HL-60/S4 treated with retinoic acid at 250 ng/mL for 4 days and 3 days (cell line): Measurements from ENCODE around the gene DCANP1.

Source experiments
- in situ Hi-C: fragments of 300-500 bp; cut with MboI; formaldehyde crosslinking; loops from 2 replicates; pipeline ENCODE4 v1.7.0; 2022; ENCODE audit warnings: low sequenced_read_pairs

Gene DCANP1

DNA sequence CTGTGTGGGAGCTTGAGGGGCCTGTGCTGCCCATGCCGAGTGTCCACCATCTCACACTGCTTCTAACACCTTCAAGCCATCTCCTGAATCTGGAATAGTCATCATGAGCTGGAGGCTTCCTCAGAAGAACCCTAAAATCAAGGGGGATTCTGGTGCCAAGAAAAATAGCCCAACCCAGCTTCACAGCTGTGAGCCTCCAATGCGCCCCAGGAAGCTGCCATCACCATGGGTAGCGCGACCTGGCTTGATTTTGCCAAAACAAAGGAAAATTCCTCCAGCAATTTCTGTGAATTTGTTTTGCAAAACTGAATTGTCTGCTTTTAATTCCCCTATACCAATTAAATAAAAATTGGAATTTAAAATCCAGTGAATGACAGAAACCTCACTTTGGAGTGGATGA lies 11.2 kb upstream of the DCANP1 start:
- in situ Hi-C loops, result no loop called here

DNA sequence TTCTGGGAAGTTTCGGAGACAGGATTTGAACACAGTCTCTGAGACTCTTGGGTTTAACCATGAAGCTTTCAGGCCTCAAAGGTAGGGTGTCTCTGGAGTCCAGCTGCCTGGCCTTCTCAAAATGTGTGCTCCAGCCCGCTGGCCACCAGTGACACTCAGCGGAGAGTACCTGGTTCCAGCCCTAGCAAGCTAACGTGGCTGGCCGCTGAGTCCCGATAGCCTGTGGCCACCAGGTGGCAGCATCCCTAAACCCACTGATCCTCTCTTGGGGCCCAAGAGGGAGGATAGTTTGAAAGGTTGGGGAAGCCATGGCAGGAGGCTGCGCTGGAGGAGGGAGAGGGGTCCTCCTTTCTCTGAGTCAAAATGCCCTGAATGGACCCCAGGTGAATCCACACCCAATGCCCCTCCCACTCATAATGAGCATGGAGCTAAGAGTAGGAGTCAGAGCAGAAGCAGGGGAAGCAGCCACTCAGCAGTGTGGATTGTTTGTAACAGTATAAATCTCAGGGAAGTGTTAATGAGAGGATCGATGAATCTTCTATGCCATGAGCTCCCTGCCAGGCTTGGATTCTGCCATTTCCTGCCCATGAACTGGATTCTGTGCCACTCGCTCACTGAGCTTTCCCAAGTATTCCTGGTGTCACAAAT lies 10.4 kb upstream of the DCANP1 start:
- in situ Hi-C loops, result no loop called here

DNA sequence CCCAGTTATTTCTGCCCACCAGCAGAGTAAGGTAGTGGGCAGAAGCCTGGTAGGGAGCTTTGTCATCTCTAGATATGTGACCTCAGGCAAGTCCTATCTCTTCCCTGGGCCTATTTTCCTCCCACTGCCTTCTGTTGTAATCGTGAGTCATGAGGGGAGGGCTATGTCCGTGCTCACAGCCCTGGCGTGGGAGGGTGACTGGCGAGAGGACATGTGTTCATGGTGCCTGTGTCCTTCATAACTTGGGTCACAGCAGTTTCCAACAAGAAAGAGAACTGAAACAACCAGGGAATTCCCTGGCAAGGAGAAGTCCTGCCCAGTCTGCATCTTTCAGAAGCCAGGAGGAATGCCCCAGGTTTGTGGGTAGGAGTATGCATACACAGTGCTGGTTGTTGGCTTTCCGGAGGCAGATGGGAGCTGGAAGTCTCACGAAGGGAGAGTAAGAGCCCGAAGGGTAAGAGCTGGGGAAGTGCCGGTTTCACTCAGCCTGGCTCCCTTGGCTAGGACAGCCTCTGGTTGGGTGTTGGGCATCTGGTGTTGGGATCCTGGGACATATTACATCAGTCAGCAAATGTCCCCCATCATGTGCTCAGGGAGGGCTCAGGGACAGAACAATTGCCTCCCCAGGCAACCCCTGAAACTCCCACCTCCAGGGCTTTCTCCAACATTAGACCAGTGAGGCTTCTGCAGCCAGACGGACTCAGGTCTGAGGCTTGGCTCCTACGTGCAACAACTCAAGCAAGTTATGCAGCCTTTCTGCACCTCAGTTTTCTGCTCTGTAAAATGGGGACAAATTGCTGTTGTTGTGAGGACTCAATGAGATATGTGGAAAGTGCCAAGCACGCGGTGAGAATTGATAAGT lies 9.3 kb upstream of the DCANP1 start:
- in situ Hi-C loops, result no loop called here

DNA sequence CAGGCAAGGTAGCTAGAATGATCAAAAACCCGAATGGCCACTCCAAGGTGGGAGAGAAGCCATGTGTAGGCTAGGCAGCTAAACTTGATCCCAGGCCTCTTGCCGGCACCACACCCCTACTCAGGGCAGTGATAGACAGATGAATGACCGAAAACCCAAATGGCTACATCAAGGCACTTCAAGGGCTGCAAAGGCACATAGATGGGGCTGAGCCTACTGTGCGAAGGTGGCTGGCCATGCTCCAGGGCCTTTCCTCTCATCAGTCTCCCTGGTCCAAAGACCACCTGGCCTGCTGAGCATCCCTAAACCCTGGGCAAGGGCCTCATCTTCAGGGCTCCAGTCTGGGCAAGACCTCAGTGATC lies 8.7 kb upstream of the DCANP1 start:
- in situ Hi-C loops, result no loop called here

DNA sequence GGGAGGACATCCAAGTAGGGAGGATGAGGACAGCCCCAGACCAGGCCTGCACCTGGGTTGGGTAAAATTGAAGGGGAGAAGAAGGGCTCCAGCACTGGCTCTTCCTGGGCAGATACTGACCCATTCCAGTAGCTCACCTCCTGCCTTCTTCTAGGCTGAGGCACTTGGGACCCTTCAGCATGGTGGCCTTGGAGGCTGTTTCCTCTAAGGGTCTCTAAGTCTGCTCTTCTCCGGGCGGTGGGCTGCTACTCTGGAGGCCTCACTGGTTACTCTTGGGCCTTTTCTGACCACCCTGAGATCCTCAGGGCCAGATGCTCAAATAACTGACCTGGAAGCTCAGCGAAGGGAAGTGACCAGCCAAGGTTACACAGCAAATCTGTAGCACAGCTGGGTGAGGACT lies 7.8 kb upstream of the DCANP1 start:
- in situ Hi-C loops, result no loop called here

DNA sequence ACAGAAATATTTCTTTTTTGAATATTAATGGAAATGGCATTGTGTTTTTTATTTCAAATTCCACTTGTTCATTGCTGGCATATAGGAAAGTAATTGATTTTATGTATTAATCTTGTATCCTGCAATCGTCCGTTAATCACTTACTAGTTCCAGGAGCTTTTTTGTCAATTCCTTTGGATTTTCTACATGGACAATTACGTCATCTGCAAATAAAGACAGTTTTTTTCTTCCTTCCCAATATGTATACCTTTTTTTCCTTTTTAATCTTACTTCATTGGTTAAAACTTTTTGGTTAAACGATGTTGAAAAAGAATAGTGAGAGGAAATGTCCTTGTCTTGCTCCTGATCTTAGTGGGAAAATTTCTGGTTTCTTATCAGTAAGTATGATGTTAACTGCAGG lies 6.5 kb upstream of the DCANP1 start:
- in situ Hi-C loops, result no loop called here

DNA sequence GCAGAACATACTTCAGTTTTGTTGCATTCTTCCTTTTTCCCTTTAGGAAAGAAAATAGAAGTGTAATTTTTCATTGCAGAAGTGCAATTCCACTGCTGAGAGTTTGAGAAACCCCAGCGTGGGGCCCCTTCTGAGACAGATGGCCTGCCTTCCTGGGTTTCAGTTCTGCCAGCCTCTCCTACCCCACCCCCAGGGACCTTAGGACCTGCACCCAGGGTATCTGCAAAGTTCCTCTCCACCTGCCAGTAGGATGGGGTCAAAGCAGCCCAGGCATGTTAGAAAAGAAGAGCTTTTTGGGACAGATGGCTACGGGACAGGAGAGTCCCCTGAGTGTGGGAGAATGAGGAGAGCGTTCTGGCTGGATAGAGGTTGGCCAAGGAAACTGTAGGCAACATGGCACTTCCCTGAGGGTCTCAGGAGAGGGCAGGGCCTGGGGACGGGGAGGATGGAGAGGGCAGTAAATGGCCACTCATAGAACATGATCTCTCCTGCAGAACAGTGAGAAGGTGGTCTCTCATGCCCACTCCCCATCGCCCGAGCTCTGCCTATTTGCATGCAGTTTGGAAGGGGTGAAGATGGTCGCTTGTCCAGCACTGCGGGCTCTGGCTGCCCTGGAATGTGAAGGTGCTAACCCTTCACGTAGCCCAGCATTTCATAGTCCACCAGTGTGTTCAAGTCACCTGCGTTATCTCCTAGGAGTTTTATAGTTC lies 5.3 kb upstream of the DCANP1 start, which contains the start of gene TIFAB:
Gene TIFAB (minus strand): TSS at position 31 of the 710 bp plus-strand sequence. CDS start 2,412 bp downstream, outside the sequence.
- in situ Hi-C loops, result no loop called here

DNA sequence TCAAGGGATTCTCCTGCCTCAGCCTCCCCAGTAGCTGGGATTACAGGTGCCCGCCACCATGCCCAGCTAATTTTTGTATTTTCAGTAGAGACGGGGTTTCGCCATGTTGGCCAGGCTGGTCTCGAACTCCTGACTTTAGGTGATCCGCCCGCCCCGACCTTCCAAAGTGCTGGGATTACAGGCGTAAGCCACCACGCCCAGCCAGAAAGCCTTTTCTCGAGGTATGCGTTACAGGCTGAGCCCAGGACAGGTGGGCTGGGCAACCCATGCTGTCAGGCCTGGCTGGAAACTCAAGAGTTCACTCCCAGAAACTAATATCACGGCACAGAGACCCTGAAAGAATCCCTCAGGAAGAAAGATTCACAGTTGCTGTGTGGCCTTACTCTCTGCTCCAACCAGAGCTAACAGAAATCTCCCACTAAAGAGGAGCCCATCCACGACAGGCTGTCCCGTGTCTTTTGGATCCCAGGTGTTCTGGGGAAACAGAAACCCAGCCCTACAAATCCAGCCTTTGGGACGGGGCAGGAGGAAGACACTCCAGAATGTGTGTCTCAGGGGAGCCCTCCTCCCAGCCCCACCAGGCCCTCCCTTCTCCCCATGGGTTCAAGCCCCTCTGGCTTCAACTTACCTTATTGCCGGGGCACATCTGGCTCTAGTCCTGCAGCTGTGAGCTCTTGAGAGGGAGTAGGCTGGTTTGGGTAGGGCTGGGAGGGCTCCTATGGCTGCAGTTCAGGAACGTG lies 4.6 kb upstream of the DCANP1 start:
- in situ Hi-C loops, result no loop called here

DNA sequence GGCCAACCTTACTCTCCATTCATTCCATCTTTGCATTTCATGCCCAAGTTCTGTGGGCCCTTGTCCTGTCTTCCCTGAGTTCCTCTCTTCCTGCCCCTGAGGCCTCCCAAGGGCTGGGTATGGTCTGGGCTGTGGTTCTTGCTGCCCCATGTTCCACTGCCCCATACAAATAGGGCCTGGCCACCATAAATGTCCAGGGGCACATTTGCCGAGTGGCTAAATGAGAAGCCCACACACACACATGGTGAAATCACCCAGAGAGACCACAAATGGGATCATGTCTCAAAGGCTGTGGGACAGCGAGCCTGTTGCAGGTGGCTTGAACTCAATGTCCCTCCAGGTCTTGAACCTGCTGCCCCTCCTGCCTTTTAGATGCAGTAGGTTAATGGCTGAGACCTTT lies 3.8 kb upstream of the DCANP1 start:
- in situ Hi-C loops, result no loop called here

DNA sequence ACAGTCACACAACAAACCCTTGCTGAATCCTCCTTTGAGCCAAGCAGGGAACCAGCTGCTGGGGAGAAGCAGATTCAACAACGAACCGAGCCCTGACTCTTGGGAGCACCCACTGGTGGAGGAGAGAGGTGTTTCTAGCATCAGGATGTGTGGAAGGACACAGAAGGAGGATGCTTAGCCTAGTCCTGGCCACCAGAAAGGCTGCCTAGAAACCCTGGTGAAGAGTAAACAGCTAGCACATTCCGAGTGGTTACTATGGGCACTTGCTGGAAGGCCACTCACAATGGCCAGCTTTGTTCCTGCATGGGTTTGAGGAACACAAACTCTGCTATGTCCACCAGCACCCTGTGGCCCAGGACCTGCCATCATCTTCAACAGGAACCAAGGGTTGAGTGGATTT lies 3.2 kb upstream of the DCANP1 start:
- in situ Hi-C loops, result no loop called here

DNA sequence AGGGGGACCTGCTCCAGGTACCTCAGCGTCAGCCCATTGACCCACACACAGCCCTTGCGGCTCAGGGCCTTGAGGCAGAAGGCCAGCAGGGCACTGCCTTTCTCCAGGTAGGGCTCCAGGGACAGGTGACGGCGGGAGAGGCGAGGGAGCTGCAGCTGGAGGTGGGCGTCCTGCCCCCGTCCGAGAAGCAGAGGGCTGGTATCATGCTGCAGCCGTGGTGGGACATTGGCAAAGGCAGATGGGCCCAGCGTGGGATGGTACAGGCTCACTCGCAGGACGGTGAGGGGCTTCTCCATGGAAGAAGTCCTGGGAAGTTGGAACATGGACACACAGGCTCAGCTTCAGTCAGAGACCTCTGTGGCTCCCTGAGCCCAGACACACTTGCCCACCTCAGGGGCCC lies 2.5 kb upstream of the DCANP1 start:
- in situ Hi-C loops, result no loop called here

DNA sequence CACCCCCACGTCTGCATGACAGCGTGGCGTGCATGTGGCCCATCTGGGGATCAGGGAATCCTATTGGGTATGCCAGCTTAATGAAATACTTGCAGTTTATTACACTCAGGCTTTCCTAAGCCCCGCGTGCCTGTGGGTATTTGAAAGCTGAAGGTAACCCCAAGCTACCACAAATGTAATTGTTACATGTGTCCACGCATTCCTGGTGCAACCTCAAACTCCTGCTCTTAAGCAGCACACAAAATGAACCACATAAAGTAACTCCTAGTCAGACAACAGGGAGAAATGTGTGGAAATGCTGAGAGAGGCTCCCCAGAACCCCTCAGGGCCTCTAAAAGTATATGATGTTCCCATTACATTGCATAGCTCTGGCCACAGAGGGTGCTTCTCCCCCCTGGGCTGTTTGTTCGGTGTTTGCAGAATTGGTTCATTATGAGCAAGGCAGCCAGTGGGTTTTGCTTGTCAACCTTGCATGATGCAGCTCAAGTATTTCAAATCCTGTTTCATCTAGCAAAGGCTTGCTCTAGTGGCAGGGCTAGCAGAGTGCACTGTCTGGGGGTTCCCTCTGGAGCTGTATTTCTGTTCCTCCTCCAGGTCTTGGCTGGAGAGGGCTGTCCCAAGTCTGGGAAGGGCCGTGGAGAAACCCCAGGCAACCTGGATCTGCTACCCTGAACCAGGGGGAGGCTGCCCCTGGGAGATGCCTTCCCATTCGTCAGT lies 1.8 kb upstream of the DCANP1 start:
- in situ Hi-C loops, result no loop called here

DNA sequence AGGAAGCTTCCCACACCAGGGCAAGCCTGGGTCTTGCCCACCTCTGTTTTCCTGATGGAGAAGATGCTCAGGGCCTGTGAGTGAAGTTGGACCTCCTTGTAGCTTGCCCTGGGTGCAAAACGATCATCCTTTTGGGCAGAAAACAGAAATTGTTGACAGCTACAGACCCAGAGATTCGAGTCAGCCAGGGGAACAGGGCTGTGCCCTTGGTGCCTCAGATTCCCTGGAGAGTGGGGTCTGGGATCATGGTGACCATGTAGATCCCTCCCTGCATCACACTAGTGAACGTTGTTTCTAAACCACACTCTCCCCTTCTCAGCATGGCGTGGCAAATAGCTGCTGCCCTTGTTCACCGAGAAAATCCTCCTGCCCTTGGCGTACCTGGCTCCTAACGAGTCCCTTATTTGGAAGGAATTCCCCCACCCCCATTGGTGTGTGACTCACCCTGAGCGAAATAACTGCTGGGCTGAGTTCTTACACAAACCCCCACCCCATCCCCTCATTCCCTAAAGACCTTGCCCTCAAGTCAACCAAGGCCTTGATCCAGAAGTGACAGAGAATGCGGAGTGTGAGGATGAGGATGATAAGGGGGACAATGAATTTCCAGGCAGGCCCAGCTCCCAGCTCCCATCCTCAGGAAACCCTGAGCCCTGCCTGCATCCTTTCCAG lies 1.1 kb upstream of the DCANP1 start:
- in situ Hi-C loops, result no loop called here

DNA sequence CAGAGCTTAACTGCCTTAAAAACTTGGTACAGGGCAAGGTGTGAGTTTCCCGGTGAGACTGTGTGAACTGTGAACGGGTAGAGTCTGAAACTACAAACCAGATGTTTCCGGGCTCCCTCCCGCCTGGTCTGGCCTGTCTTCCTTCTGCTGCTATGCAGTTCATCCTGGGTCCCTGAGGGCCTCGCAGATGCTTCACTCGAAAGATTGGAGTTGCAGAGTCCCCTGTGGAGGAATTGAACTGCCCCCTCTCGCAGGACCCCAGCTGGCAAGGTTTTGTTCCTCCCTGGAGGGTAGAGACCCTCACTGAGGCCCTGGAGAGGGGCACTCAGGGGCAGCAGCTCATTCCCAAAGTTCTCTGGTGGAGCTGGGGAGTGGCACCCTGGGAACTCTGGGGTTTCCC lies 533 bp downstream of the DCANP1 start:
- in situ Hi-C loops, result no loop called here

DNA sequence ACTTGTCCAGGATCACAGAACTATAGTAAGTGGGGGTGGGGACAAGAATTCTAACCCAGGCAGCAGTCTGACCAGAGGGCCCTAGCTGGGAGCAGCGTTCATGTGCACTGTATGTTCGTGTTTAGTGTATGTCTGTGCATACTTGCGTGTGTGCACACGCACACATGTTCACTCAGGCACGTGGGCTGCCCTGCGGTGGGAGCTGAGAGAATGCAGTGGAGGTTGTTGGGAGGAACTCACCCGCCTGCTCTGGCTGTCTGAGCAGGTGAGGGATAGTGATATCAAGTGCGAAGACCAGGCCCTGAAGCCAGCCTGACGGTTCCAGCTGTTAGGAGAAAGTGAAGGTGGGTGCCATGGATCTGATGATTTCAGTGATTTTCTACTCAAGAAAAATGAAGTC lies 942 bp downstream of the DCANP1 start:
- in situ Hi-C loops, result no loop called here

DNA sequence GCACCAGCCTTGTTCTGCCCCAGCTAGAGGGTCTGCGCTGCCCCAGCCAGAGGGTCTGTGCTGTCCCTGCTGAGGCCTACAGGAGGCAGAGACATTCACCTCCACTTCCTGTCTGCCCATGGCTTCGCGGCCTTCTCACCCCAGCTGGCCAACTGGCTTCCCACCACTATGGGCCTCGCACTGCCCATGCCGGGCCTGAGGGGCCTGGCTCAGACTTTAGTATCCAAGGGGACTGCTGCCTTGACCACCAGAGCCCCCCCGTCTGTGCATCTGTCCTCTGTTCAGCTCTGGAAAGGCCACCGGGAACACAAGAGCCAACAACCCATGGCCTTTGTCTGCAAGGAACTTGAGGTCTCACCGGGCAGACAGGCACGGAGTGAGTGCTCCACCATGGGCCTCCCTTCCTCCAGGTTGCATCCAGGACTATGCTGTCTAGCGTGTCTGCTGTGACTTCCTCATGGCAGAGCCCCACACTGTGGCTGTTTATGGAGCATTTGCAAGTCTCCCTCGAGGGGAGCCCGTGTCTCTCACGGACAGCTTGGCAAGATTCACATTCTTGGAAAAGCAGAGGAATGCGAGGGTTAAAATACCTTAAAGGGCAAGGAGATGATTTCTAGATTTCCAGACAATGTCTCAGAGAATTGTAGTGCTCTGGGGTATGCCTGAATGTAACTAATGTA lies 1.7 kb downstream of the DCANP1 start:
- in situ Hi-C loops, result no loop called here

DNA sequence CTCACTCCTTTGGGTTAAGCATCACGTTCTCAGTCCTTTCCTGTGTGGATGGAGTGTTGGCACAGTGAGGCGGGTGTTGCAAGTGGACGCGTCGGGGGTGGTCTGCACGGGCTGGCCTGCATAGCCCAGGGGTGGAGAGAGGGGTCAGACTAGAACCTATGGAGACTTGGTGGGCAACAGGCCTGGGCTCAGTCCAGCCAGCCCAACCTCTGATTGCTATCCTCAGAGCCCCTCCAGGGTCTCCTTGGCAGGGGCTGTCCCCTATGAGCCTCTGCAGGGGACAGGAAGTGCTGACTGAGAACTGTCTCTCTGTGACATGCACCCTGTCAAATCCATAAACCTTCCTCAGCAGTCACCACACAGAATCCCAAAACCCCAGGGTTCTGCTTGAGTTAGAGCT lies 2.3 kb downstream of the DCANP1 start:
- in situ Hi-C loops, result no loop called here

DNA sequence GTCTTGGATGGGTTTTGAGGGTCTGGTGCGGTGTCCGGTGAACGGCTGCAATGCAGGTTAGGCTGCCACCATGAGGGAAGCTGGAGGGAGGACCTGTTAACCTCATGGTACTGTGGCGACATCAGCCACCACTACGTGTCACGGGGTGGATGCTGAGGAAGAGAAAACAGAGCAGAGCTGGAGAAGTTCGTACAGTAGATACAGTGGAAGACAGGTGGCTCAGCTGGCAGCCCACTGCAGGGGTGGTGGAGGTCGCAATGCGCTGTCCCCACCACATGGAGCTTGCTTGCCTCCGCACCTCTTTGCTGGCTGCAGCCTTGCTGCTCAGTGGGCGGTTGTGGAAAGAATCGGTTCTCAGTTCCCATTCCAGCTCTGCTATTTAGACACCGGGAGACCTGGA lies 2.8 kb downstream of the DCANP1 start:
- in situ Hi-C loops, result no loop called here

DNA sequence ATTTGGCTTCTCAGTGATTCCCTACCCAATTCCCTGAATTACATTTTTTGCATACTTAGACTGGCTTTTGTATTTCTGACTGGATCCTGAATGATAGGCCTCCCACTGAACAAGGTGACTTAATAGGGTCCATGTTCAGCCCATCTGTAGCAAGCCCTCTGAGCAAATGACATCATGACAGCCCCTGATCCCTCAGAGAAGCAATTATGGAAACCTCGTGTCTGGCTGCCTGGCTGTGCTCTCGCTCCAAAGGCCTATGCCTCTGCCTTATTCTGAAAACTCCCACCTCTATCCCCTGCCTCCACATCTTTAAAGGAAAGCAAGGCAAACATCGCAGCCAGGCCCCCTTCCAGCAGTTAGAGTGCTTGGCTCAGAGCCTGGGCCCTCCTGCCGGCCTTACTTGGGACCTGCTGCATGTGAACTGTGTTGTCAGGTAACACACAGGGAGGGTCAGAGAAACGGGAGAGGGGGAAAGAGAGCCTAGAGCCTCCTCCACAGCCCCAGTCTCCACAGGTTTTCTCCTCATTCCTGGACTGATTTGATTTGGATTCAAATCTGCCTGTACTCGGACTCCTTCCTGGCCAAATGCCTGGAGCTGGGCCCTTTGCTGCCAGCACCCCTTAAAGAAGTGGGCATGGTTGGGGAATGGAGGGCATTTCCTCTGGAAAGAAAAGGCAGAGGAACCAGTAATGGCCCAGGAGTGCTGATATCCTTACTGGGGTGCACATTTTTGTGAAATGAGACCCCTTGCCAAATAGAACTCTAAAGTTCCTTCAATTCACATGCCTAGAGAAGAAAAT lies 3.8 kb downstream of the DCANP1 start:
- in situ Hi-C loops, result no loop called here
